Panc1 (cell line): ENCODE results near the gene SLC9A3.

Experiments used
- CTCF ChIP-seq: fragments of 450-650 bp; IDR thresholded peaks from 2 replicates; pipeline ENCODE4 v1.5.1; 2017; ENCODE audit warnings: mild to moderate bottlenecking
- POLR2AphosphoS5 ChIP-seq: IDR thresholded peaks from 2 replicates; pipeline ENCODE4 v1.6.1; 2012; ENCODE audit warnings: mild to moderate bottlenecking, low read depth, low read length, moderate library complexity

DNA sequence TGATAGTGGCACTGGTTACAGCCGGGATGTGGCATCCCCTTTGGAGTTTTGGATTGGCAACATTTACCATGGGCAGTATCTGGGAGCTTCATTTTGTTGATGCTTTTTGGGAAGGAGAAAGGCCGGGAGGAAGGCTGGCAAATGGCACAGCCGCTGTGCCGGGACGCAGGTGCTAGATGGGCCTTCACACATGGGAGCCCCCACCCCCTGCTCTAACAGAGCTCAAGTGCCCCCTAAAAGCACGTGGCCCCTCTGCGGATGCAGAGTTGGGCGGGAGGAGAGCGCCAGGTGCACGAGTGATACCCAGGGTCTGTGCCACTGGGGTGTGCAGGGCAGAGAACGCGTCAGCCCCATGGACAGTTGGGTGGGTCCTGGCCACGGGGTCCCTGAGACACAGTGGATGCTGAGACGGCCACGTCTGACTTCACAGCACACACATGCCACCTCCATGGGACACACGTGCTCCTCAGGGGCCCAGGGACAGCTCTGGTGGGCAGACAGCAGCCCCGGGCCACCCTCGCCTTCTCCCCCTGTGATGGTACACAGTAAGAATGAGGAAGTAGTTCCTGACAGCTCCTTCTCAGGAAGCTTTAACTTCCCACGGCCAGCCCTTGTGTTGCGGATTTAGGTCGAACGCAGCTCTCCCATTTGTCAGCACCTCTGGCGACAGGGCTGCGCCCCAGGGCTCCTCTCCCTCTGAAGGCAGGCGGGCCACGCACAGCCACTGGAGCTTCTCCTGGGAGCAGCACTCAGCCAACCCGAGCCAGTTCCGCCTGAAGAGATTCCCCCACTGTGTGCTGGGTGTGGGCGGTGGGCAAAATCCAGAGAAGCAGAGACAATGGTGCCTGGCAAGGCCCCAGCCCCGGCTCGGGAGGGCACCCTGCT is 10.8 kb downstream of the SLC9A3 start:
- TF ChIP-seq CTCF (no peak), POLR2AphosphoS5 (no peak)
